MM.1S (cell line): ENCODE measurements around the gene FCGR1A.
"Not testable (repeated sequence)": the region's sequence is repeated elsewhere in the genome, so short reads cannot be mapped to it uniquely, and the experiment has no call there.

Experiments used
- CTCF ChIP-seq: fragments of 300-600 bp; sonication (generic); IDR thresholded peaks from 2 replicates; pipeline ENCODE4 v1.5.1; 2016; ENCODE audit warnings: antibody characterized with exemption, low read length, mixed read lengths
- EZH2 ChIP-seq: fragments of 300-600 bp; sonication (generic); optimal IDR thresholded peaks from 2 replicates; pipeline ENCODE3; 2017; ENCODE audit warnings: low read depth, mild to moderate bottlenecking, antibody characterized with exemption, low read length, mixed read lengths
- EZH2phosphoT487 ChIP-seq: fragments of 300-600 bp; sonication (generic); IDR thresholded peaks from 2 replicates; pipeline ENCODE4 v1.6.1; 2018; ENCODE audit warnings: antibody characterized with exemption, low read length

GRCh38 chr1:149752186-149752585 is 30.3 kb upstream of the FCGR1A start:
- TF ChIP-seq CTCF, EZH2phosphoT487, EZH2: not testable (repeated sequence)
